Neural progenitor cell (in vitro differentiated cells): ENCODE measurements around the gene CCL14. TPM values are rescaled to one million over a fixed set of nuclear protein-coding genes. Genes with fewer than 3 reads are reported as not detected.

Experiments used
- DNase-seq: peaks from one replicate; pipeline ENCODE4 v3.0.0-alpha.2; 2016; ENCODE audit warnings: low spot score
- H2AFZ ChIP-seq: fragments of 200-600 bp; sonication (generic); replicated peaks from 2 replicates; pipeline ENCODE4 v1.6.1; 2016; ENCODE audit warnings: antibody characterized with exemption
- H3F3A ChIP-seq: fragments of 200-600 bp; sonication (generic); 2 replicates; pipeline ENCODE4 v1.6.1; 2016; ENCODE audit warnings: antibody characterized with exemption, low read depth
- H3K27ac ChIP-seq: fragments of 200-600 bp; sonication (generic); 2 replicates; pipeline ENCODE4 v1.5.1; 2016; ENCODE audit warnings: mild to moderate bottlenecking
- H3K27me3 ChIP-seq: fragments of 200-600 bp; sonication (generic); 2 replicates; pipeline ENCODE4 v1.6.1; 2016; ENCODE audit warnings: mild to moderate bottlenecking, moderate library complexity
- H3K36me3 ChIP-seq: fragments of 200-600 bp; sonication (generic); 2 replicates; pipeline ENCODE4 v1.5.1; 2016
- H3K4me1 ChIP-seq: fragments of 200-600 bp; sonication (generic); 2 replicates; pipeline ENCODE4 v1.6.1; 2016; ENCODE audit warnings: mixed run types
- H3K4me2 ChIP-seq: fragments of 200-600 bp; sonication (generic); 2 replicates; pipeline ENCODE4 v1.6.1; 2016
- H3K4me3 ChIP-seq: fragments of 200-600 bp; sonication (generic); 2 replicates; pipeline ENCODE4 v1.5.1; 2016
- H3K79me2 ChIP-seq: fragments of 200-600 bp; sonication (generic); 2 replicates; pipeline ENCODE4 v1.6.1; 2016; ENCODE audit warnings: low read depth
- H3K9ac ChIP-seq: fragments of 200-600 bp; sonication (generic); 2 replicates; pipeline ENCODE4 v1.6.1; 2016
- H3K9me3 ChIP-seq: fragments of 200-600 bp; sonication (generic); 2 replicates; pipeline ENCODE4 v1.5.1; 2016; ENCODE audit warnings: low read depth
- H4K20me1 ChIP-seq: fragments of 200-600 bp; sonication (generic); 2 replicates; pipeline ENCODE4 v1.6.1; 2016; ENCODE audit warnings: low read depth
- H3K27ac Mint-ChIP-seq: 3 replicates; pipeline ENCODE4 v1.8.0; 2021; ENCODE audit warnings: mixed read lengths
- H3K27me3 Mint-ChIP-seq: 2 replicates; pipeline ENCODE4 v1.8.0; 2022; ENCODE audit warnings: low read depth, mild to moderate bottlenecking, inconsistent platforms, moderate library complexity, mixed read lengths; ENCODE audit not compliant: insufficient read depth
- H3K36me3 Mint-ChIP-seq: 3 replicates; pipeline ENCODE4 v1.8.0; 2021; ENCODE audit warnings: mixed read lengths
- H3K4me1 Mint-ChIP-seq: 3 replicates; pipeline ENCODE4 v1.8.0; 2021; ENCODE audit warnings: mixed read lengths
- H3K4me3 Mint-ChIP-seq: 3 replicates; pipeline ENCODE4 v1.8.0; 2021; ENCODE audit warnings: mild to moderate bottlenecking, moderate library complexity, mixed read lengths
- H3K9me3 Mint-ChIP-seq: 3 replicates; pipeline ENCODE4 v1.8.0; 2020; ENCODE audit warnings: mixed read lengths
- EZH2 ChIP-seq: fragments of 200-600 bp; sonication (generic); IDR thresholded peaks from 2 replicates; pipeline ENCODE4 v1.6.1; 2017; ENCODE audit warnings: antibody characterized with exemption, mild to moderate bottlenecking, moderate library complexity
- EZH2phosphoT487 ChIP-seq: fragments of 200-600 bp; sonication (generic); IDR thresholded peaks from 2 replicates; pipeline ENCODE4 v1.6.1; 2017; ENCODE audit warnings: antibody characterized with exemption
- total RNA-seq: library from RNA; depleted of rRNA; stranded (reverse); fragments of >200 nt; gene quantifications from 2 replicates; pipeline ENCODE4 v1.2.3, GENCODE V29; 2015; ENCODE audit warnings: low replicate concordance
- TF ChIP-seq, protein P1 (sequence below): fragments of 200-600 bp; sonication (generic); IDR thresholded peaks from 2 replicates; pipeline ENCODE4 v1.5.1; 2017; ENCODE audit warnings: antibody characterized with exemption, mild to moderate bottlenecking

Gene CCL14
- total RNA-seq, 1 donor from 2014 or later, result not detected

DNA sequence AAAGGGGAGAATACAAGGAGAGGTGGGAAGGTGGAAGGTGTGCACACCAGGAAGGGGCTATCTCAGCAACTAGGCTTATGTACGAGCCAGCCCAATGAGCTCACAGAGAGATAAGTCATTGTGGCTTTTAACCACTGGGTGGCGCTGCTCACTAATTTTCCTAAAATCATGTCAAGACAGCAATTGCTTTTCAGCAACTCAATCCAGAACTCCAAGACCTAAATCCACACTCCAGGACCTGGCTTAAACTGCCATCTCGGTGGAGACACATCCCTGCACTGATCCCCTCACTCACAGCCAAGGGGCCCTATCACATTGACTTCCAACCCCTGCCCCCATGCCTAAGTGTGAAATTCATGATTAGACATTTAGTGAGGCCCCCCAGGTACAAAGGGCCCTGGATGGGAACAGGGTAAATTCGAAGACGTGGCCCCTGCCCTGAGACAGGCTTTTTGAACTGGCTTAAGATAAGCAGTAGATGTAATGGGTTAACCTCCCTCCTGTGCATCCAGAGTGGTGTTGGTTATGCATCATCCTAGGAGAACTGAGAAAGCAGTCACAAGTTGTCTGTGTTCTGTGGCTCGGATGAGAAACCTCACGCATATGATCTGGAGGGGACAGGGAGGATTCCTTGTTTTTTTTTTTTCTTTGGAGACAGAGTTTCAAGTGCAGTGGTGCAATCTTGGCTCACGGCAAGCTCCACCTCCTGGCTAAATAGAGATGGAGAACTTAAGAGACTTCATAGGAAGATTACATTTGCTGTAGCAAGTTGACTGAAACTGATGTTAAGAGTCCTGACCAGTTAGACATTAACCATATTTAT is 16.8 kb downstream of the CCL14 start:
- no peaks in the 10 kb centered on the region for H4K20me1 ChIP-seq
- H3K4me3 Mint-ChIP-seq, result no peak overlapping the region
- H3K27ac ChIP-seq, result no peak overlapping the region
- H3K36me3 Mint-ChIP-seq, result no peaks in the 10 kb centered on the region
- peak; percentile 89 for DNase-seq
- H3K4me3 ChIP-seq, result no peak overlapping the region
- TF ChIP-seq EZH2 (no peak), EZH2phosphoT487 (no peak)
- TF ChIP-seq, protein P1, sequence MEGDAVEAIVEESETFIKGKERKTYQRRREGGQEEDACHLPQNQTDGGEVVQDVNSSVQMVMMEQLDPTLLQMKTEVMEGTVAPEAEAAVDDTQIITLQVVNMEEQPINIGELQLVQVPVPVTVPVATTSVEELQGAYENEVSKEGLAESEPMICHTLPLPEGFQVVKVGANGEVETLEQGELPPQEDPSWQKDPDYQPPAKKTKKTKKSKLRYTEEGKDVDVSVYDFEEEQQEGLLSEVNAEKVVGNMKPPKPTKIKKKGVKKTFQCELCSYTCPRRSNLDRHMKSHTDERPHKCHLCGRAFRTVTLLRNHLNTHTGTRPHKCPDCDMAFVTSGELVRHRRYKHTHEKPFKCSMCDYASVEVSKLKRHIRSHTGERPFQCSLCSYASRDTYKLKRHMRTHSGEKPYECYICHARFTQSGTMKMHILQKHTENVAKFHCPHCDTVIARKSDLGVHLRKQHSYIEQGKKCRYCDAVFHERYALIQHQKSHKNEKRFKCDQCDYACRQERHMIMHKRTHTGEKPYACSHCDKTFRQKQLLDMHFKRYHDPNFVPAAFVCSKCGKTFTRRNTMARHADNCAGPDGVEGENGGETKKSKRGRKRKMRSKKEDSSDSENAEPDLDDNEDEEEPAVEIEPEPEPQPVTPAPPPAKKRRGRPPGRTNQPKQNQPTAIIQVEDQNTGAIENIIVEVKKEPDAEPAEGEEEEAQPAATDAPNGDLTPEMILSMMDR, result peak; percentile 80
- H3K9me3 Mint-ChIP-seq, result no peaks in the 10 kb centered on the region
- H3K9ac ChIP-seq, result no peak overlapping the region
- no peaks in the 10 kb centered on the region for H3K27me3 Mint-ChIP-seq
- H3K36me3 ChIP-seq, result no peaks in the 10 kb centered on the region
- peaks cover 2% of the 10 kb centered on the region for H3K4me1 Mint-ChIP-seq
- no peaks in the 10 kb centered on the region for H3K27me3 ChIP-seq
- H3K9me3 ChIP-seq, result no peaks in the 10 kb centered on the region
- no peak overlapping the region for H3K27ac Mint-ChIP-seq
- H2AFZ ChIP-seq, result peak overlapping the region; percentile 81
- H3K4me1 ChIP-seq, result no peaks in the 10 kb centered on the region
- H3K79me2 ChIP-seq, result no peaks in the 10 kb centered on the region
- no peak overlapping the region for H3K4me2 ChIP-seq
- H3F3A ChIP-seq, result no peaks in the 10 kb centered on the region

DNA sequence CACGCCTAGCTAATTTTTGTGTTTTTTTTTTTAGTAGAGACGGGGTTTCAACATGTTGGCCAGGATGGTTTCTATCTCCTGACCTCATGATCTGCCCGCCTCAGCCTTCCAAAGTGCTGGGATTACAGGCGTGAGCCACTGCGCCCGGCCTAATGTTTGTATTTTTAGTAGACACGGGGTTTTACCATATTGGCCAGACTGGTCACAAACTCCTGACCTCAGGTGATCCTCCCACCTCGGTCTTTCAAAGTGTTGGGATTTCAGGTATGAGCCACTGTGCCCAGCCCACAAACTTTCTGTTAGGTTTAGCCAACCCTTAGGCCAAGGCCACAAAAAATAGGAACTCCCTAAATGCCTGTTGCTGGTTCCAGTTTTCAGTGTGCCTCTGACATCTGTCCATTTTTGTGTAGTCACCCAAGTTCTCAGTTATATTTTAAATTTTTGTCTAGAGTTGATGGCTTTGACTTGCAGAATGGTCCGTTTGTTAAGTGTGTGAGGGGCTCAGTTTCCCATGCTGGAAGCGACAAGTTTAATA is 17.9 kb downstream of the CCL14 start:
- Mint-ChIP-seq H3K36me3 (no peaks in the 10 kb centered on the region), H3K27me3 (no peaks in the 10 kb centered on the region), H3K4me1 (peaks cover 2% of the 10 kb centered on the region), H3K9me3 (no peaks in the 10 kb centered on the region), H3K27ac (no peak overlapping the region), H3K4me3 (no peak overlapping the region)
- Histone ChIP-seq H3K9me3 (no peaks in the 10 kb centered on the region), H4K20me1 (no peaks in the 10 kb centered on the region), H3K4me2 (no peak overlapping the region), H3K4me1 (no peaks in the 10 kb centered on the region), H3K36me3 (no peaks in the 10 kb centered on the region), H3F3A (no peaks in the 10 kb centered on the region), H3K79me2 (no peaks in the 10 kb centered on the region), H2AFZ (no peak overlapping the region), H3K4me3 (no peak overlapping the region), H3K9ac (no peak overlapping the region), H3K27ac (no peak overlapping the region), H3K27me3 (no peaks in the 10 kb centered on the region)
- DNase-seq, result no peak
- TF ChIP-seq EZH2phosphoT487 (no peak), EZH2 (no peak)
- TF ChIP-seq, protein P1, result no peak

DNA sequence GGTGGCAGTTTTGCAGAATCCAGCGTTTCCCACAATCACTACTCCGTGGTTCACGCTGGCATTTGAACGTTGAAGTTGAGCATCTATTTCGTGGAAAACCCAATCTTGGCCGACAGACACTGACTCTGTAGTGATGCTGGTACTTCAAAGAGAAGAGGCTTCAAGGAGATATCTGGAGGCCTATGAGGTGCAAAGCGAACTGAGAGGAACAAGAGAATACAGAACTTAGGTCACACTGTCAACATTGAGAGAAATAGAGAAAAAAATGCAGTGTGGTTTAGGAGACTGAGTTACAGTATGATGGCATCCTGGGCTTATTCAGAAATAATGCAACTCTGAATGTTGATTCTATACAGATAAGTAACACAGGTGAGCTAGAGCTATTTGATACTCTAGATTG is 21.3 kb downstream of the CCL14 start:
- Mint-ChIP-seq H3K9me3 (no peaks in the 10 kb centered on the region), H3K4me1 (peaks cover 2% of the 10 kb centered on the region), H3K36me3 (no peaks in the 10 kb centered on the region), H3K27me3 (no peaks in the 10 kb centered on the region), H3K4me3 (no peak overlapping the region), H3K27ac (no peak overlapping the region)
- Histone ChIP-seq H3K27ac (no peak overlapping the region), H3K27me3 (no peaks in the 10 kb centered on the region), H3K4me3 (no peak overlapping the region), H3K9ac (no peak overlapping the region), H4K20me1 (no peaks in the 10 kb centered on the region), H3K4me1 (no peaks in the 10 kb centered on the region), H3K36me3 (no peaks in the 10 kb centered on the region), H3K79me2 (no peaks in the 10 kb centered on the region), H3K4me2 (no peak overlapping the region), H3K9me3 (no peaks in the 10 kb centered on the region), H2AFZ (no peak overlapping the region), H3F3A (no peaks in the 10 kb centered on the region)
- no peak for DNase-seq
- TF ChIP-seq, protein P1, result no peak
- TF ChIP-seq EZH2 (no peak), EZH2phosphoT487 (no peak)
